ENCODE data around the gene HARBI1.

GRCh38 chr11:46664612-46665011 is 47.6 kb upstream of the HARBI1 start:
- TF ChIP-seq CTCF (IDR thresholded peaks at IDR 0.05; ENCODE audit: poor library complexity, severe bottlenecking): no peak
- TF ChIP-seq, protein P1, sequence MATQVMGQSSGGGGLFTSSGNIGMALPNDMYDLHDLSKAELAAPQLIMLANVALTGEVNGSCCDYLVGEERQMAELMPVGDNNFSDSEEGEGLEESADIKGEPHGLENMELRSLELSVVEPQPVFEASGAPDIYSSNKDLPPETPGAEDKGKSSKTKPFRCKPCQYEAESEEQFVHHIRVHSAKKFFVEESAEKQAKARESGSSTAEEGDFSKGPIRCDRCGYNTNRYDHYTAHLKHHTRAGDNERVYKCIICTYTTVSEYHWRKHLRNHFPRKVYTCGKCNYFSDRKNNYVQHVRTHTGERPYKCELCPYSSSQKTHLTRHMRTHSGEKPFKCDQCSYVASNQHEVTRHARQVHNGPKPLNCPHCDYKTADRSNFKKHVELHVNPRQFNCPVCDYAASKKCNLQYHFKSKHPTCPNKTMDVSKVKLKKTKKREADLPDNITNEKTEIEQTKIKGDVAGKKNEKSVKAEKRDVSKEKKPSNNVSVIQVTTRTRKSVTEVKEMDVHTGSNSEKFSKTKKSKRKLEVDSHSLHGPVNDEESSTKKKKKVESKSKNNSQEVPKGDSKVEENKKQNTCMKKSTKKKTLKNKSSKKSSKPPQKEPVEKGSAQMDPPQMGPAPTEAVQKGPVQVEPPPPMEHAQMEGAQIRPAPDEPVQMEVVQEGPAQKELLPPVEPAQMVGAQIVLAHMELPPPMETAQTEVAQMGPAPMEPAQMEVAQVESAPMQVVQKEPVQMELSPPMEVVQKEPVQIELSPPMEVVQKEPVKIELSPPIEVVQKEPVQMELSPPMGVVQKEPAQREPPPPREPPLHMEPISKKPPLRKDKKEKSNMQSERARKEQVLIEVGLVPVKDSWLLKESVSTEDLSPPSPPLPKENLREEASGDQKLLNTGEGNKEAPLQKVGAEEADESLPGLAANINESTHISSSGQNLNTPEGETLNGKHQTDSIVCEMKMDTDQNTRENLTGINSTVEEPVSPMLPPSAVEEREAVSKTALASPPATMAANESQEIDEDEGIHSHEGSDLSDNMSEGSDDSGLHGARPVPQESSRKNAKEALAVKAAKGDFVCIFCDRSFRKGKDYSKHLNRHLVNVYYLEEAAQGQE (IDR thresholded peaks at IDR 0.05; ENCODE audit: borderline replicate concordance): no peak
- no peak for TF ChIP-seq EZH2 (IDR thresholded peaks at IDR 0.05; ENCODE audit: borderline replicate concordance, insufficient read depth, low read length, poor library complexity, severe bottlenecking)
- TF ChIP-seq MXI1 (conservative IDR thresholded peaks at IDR 0.05; ENCODE audit: poor library complexity, severe bottlenecking): no peak
- no peak for TF ChIP-seq TAF1 (IDR thresholded peaks at IDR 0.05; ENCODE audit: low read depth)
- no peak for TF ChIP-seq EP300 (conservative IDR thresholded peaks at IDR 0.05; ENCODE audit: poor library complexity, severe bottlenecking)
- no peak for TF ChIP-seq POLR2AphosphoS5 (IDR thresholded peaks at IDR 0.05)
